Lung (tissue), 12 donors: ENCODE results near the gene CLPTM1L. TPM values are rescaled to one million over a fixed set of nuclear protein-coding genes. Genes with fewer than 3 reads are reported as not detected.

ENCODE experiments used
- ATAC-seq: fragments of 200-7000 bp; cut with Tn5 transposase; one replicate; pipeline ENCODE4 v1.9.1; 2020; ENCODE audit warnings: moderate number of reproducible peaks; ENCODE audit not compliant: insufficient read depth, low FRiP score
- DNase-seq, 3 donors: peaks; one replicate each; pipeline ENCODE4 v3.0.0-alpha.2; 2013 to 2017
- H3K27ac ChIP-seq, 2 donors: one replicate each; pipeline ENCODE4 v1.5.1; 2013; ENCODE audit warnings: mild to moderate bottlenecking in 2 of 2, moderate library complexity in 2 of 2, control low read depth in 1 of 2, inconsistent platforms in 1 of 2, low read depth in 1 of 2, low read length in 1 of 2
- H3K27me3 ChIP-seq, 3 donors: one replicate each; pipeline ENCODE4 v1.5.1; 2013; ENCODE audit warnings: low read length in 2 of 3; ENCODE audit not compliant: control insufficient read depth in 3 of 3, insufficient read depth in 3 of 3
- H3K36me3 ChIP-seq, 4 donors: one replicate each; pipeline ENCODE4 v1.5.1; 2013; ENCODE audit warnings: low read length in 4 of 4, mild to moderate bottlenecking in 1 of 4, moderate library complexity in 1 of 4; ENCODE audit not compliant: control insufficient read depth in 4 of 4, insufficient read depth in 4 of 4
- H3K4me1 ChIP-seq, 5 donors: one replicate each; pipeline ENCODE4 v1.5.1; 2013; ENCODE audit warnings: low read length in 5 of 5, mild to moderate bottlenecking in 2 of 5, moderate library complexity in 1 of 5; ENCODE audit not compliant: control insufficient read depth in 5 of 5, insufficient read depth in 5 of 5
- H3K4me3 ChIP-seq: one replicate; pipeline ENCODE4 v1.5.1; 2013; ENCODE audit warnings: mild to moderate bottlenecking, control low read depth, moderate library complexity
- H3K9ac ChIP-seq, 2 donors: one replicate each; pipeline ENCODE4 v1.5.1; 2013; ENCODE audit warnings: low read length in 2 of 2, control low read depth in 1 of 2; ENCODE audit not compliant: insufficient read depth in 1 of 2
- H3K9me3 ChIP-seq, 4 donors: one replicate each; pipeline ENCODE4 v1.5.1; 2013; ENCODE audit warnings: low read length in 3 of 4, mild to moderate bottlenecking in 1 of 4, moderate library complexity in 1 of 4; ENCODE audit not compliant: control insufficient read depth in 4 of 4, insufficient read depth in 3 of 4
- WGBS, 2 donors: extraction: QIAGEN DNeasy Blood & Tissue Kit; methylation state at CpG; one replicate each; pipeline ENCODE4 v1.1.7; 2013; 5-methylcytosine and 5-hydroxymethylcytosine counted together
- polyA plus RNA-seq, 2 donors: library from polyadenylated mRNA; stranded (reverse); fragments of 200-250 nt; gene quantifications; one replicate each; pipeline ENCODE4 v1.2.1, GENCODE V29; 2013
- total RNA-seq, 2 donors: library from RNA; depleted of rRNA in 1 of 2; stranded (reverse); fragments of >200 nt in 1 of 2; gene quantifications; one replicate each; pipeline ENCODE4 v1.2.1, GENCODE V29; 2014 to 2021
- TF ChIP-seq, protein P1 (sequence below): IDR thresholded peaks from 2 replicates; pipeline ENCODE4 v1.5.1; 2012; ENCODE audit warnings: mild to moderate bottlenecking; ENCODE audit errors: control extremely low read depth, extremely low read depth
- donor health status: control.
- donor health status: control.
- donor health status: Bipolar disorder and iron deficiency.
- donor health status: healthy.
- donor health status: DM: yes; HTN: yes; CAD: no.

CLPTM1L gene
- total and polyA plus RNA-seq, 4 donors = 79.0 to 153 (median 144) TPM

DNA sequence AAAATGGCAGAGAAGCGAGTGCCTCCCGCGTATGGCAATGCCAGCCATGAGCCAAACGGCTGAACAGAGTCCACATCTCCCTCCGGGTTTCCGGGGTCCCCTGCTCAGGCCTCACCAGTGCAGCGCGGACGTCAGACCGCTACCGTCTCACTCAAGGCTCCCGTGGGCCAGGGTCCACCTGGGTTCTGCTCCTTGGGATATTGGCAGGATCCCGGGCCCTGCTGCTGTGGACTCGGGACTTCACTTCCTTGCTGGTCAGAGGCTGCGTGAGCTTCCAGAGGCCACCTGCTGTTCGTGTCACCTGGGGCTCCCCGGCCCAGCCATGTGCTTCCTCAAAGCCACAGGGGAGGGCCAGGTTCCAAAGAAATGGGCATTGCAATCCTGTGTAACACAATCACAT, 38.4 kb upstream of the CLPTM1L start:
- TF ChIP-seq, protein P1, sequence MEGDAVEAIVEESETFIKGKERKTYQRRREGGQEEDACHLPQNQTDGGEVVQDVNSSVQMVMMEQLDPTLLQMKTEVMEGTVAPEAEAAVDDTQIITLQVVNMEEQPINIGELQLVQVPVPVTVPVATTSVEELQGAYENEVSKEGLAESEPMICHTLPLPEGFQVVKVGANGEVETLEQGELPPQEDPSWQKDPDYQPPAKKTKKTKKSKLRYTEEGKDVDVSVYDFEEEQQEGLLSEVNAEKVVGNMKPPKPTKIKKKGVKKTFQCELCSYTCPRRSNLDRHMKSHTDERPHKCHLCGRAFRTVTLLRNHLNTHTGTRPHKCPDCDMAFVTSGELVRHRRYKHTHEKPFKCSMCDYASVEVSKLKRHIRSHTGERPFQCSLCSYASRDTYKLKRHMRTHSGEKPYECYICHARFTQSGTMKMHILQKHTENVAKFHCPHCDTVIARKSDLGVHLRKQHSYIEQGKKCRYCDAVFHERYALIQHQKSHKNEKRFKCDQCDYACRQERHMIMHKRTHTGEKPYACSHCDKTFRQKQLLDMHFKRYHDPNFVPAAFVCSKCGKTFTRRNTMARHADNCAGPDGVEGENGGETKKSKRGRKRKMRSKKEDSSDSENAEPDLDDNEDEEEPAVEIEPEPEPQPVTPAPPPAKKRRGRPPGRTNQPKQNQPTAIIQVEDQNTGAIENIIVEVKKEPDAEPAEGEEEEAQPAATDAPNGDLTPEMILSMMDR = no peak
- ATAC-seq (no peak), DNase-seq (no peak)
- no peaks in the 10 kb centered on the region for H3K36me3 ChIP-seq
- peaks cover 0 to 3% (median 0%) of the 10 kb centered on the region in 4 donors for H3K9me3 ChIP-seq
- no peak overlapping the region for H3K4me3 ChIP-seq
- H3K9ac ChIP-seq = no peak overlapping the region
- 84 to 86% methylated on average over 17 of the region's 17 CpGs for WGBS, 2 donors
- H3K27ac ChIP-seq = no peak overlapping the region
- H3K4me1 ChIP-seq = peaks cover 0 to 24% (median 5%) of the 10 kb centered on the region in 5 donors
- H3K27me3 ChIP-seq = peaks cover 0 to 24% (median under 1%) of the 10 kb centered on the region in 3 donors

DNA sequence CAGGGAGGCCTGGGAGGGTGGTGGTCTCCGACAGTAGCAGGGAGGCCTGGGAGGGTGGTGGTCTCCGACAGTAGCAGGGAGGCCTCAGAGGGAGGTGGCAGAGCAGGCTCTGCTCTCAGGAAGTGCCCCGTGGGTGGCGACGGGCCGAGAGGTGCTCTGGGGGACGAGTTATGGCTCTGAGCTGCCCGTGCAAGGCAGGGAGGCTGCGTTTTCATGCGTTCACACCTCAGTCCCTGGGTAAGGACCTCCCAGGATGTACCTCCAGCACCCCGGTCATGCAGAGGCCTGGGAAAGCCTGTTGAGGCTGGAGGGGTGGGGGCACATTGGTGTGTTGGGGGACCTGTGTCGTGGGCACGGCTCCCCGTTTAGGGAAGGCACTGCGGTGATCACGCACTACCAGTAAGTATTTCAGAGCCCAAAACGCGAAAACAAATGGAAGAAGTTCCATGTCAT, 37.4 kb upstream of the CLPTM1L start:
- peaks cover 0 to 29% (median 5%) of the 10 kb centered on the region in 5 donors for H3K4me1 ChIP-seq
- TF ChIP-seq, protein P1 = no peak
- H3K9ac ChIP-seq = no peak overlapping the region
- no peak overlapping the region for H3K4me3 ChIP-seq
- no peak for ATAC-seq
- WGBS, 2 donors = 83 to 92% methylated on average over 18 of the region's 18 CpGs
- no peak overlapping the region for H3K27ac ChIP-seq
- H3K36me3 ChIP-seq = no peaks in the 10 kb centered on the region
- H3K9me3 ChIP-seq = no peaks in the 10 kb centered on the region
- H3K27me3 ChIP-seq = peaks cover 0 to 14% (median 0%) of the 10 kb centered on the region in 3 donors
- DNase-seq = no peak

DNA sequence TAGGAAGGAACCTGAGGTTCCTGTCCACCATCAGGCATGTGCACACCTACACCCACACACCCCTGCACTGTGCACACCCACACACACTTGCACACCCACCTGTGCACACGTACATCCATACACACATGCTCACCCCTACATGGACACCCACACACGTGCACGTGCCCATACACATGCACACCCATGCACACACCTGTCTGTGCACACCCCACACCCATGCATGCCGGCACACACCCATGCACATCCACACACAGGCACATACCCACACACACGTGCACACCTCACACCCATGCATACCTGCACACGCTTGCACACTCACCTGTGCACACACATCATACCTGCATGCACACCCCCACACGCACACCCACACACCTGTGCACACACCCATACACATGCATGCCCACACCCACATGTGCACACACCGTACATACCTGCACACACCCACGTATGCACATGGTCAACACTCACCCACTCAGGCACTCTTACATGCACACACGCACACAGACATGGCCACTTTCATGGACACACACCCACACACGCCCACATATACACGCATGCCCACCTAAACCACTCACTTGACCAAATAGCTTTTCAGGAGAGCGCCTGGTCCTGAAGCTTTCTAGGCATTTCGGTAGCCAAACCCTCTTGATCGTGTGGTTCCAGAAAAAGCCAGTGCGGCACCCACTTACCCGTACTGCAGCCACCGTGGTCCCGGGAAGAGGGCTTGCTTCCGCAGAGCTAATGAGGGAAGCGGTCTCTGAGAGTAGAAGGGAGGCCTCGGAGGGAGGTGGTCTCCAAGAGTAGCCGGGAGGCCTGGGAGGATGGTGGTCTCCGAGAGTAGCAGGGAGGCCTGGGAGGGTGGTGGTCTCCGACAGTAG, 36.7 kb upstream of the CLPTM1L start:
- H3K4me3 ChIP-seq = no peak overlapping the region
- no peak overlapping the region for H3K27ac ChIP-seq
- peaks cover 0 to 8% (median 0%) of the 10 kb centered on the region in 3 donors for H3K27me3 ChIP-seq
- peaks cover 0 to 35% (median 5%) of the 10 kb centered on the region in 5 donors for H3K4me1 ChIP-seq
- no peaks in the 10 kb centered on the region for H3K36me3 ChIP-seq
- 89 to 93% methylated on average over 25 of the region's 25 CpGs for WGBS, 2 donors
- no peaks in the 10 kb centered on the region for H3K9me3 ChIP-seq
- TF ChIP-seq, protein P1 = no peak
- ATAC-seq = no peak
- no peak overlapping the region for H3K9ac ChIP-seq
- DNase-seq = no peak
